Transverse colon (tissue), 4 donors: ENCODE data around the gene PRR5L.

Experiments used
- CTCF ChIP-seq, 5 experiments: fragments of 200-600 bp in 3 of 5; fragments of 450-650 bp in 2 of 5; sonication (generic) in 3 of 5; IDR thresholded peaks; 1 replicate in 2 of 5; 2 replicates in 3 of 5; pipeline ENCODE4 v1.5.1; 2016 to 2017; ENCODE audit warnings: antibody characterized with exemption in 5 of 5, inconsistent platforms in 3 of 5, mild to moderate bottlenecking in 2 of 5, moderate library complexity in 1 of 5
- POLR2A ChIP-seq: fragments of 450-650 bp; IDR thresholded peaks from one replicate; pipeline ENCODE4 v1.6.1; 2016; ENCODE audit warnings: antibody characterized with exemption, mild to moderate bottlenecking, moderate library complexity
- POLR2AphosphoS5 ChIP-seq, 3 donors: sonication (generic); formaldehyde crosslinking; IDR thresholded peaks; one replicate each; pipeline ENCODE4 v1.6.1; 2016; ENCODE audit warnings: antibody characterized with exemption in 3 of 3

DNA sequence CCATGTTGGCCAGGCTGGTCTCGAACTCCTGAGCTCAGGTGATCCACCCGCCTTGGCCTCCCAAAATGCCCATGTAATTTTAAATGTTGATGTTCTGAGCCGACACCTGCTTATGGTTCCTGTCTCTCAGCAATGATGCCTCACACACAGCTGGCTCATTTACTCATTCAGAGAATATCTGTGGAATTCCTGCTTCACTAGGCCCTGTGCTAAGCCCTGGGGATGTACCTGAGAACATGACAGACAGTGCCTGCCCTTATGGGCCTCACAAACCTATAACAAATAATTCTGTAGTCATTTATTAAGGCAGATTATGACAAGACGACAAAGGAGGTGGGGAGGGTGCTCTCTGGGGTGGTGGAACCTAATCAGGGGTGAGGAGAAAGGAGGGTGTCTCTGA, 93.7 kb downstream of the PRR5L start:
- TF ChIP-seq CTCF (IDR thresholded peaks at IDR 0.05) (no peak), POLR2AphosphoS5 (IDR thresholded peaks at IDR 0.05) (no peak), POLR2A (no peak)
